SU-DHL-6 (cell line): ENCODE measurements around the gene RNF43.

ENCODE experiments used
- EZH2phosphoT487 ChIP-seq: fragments of 200-600 bp; sonication (generic), shearing (Covaris generic); conservative IDR thresholded peaks from 2 replicates; pipeline ENCODE4 v1.6.1; 2018; ENCODE audit warnings: mild to moderate bottlenecking, antibody characterized with exemption, low read length, moderate library complexity, mixed read lengths
- TF ChIP-seq, protein P1 (sequence below): fragments of 200-600 bp; sonication (generic); IDR thresholded peaks from one replicate; pipeline ENCODE4 v1.5.1; 2017; ENCODE audit warnings: antibody characterized with exemption, mild to moderate bottlenecking, low read length, moderate library complexity; ENCODE audit not compliant: insufficient read depth, poor library complexity, severe bottlenecking

DNA sequence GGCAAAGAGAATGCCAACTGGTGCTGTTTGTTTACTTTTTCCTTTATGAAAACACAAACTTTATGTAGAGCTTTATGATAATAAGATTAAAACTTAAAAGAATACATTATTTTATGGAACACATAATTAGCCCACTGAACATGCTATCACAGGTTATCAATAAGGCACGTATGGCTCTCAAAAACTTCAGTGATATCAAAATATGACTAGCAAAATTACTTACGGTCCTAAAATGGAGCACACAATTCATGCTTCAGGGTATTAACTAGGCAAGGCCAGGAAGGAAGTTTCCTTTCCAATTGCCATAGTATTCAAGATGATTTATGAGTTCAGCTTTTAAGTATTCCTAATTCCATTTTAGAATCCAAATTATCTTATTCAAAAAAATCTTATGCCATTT is 3.6 kb downstream of the RNF43 start:
- TF ChIP-seq, protein P1, sequence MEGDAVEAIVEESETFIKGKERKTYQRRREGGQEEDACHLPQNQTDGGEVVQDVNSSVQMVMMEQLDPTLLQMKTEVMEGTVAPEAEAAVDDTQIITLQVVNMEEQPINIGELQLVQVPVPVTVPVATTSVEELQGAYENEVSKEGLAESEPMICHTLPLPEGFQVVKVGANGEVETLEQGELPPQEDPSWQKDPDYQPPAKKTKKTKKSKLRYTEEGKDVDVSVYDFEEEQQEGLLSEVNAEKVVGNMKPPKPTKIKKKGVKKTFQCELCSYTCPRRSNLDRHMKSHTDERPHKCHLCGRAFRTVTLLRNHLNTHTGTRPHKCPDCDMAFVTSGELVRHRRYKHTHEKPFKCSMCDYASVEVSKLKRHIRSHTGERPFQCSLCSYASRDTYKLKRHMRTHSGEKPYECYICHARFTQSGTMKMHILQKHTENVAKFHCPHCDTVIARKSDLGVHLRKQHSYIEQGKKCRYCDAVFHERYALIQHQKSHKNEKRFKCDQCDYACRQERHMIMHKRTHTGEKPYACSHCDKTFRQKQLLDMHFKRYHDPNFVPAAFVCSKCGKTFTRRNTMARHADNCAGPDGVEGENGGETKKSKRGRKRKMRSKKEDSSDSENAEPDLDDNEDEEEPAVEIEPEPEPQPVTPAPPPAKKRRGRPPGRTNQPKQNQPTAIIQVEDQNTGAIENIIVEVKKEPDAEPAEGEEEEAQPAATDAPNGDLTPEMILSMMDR, result no peak
- no peak for TF ChIP-seq EZH2phosphoT487
